GM18511 (cell line): ENCODE data around the gene TMEM63C.
"Not testable (repeated sequence)": the region's sequence is repeated elsewhere in the genome, so short reads cannot be mapped to it uniquely, and the experiment has no call there.

Source experiments
- ATAC-seq: cut with Tn5 transposase; IDR thresholded peaks from one replicate; pipeline ENCODE4 v1.9.1; 2021; ENCODE audit warnings: mild to moderate bottlenecking, moderate library complexity; ENCODE audit not compliant: unreplicated experiment

TMEM63C gene

DNA sequence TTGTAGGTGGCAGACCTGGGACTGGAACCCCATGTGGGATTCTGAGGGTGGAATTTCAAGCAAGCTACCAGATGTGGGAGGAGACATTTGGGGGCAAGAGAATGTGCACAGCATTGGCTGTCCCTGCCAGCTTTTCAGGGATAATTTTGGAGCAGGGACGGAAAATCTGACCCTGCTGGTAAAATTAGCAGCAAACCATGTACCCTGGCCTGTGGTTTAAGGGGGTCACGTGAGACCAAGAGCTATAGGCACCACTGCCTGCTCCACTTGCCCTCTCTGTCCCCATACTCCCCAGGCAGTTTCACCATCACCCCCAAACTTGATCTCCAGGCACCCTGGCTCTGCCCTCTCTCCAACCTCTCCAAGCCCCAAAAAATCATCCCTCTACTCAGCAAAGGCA lies 26.5 kb upstream of the TMEM63C start:
- ATAC-seq: no peak

GRCh38 chr14:77157740-77158139 lies 23.9 kb upstream of the TMEM63C start:
- ATAC-seq: no peak

DNA sequence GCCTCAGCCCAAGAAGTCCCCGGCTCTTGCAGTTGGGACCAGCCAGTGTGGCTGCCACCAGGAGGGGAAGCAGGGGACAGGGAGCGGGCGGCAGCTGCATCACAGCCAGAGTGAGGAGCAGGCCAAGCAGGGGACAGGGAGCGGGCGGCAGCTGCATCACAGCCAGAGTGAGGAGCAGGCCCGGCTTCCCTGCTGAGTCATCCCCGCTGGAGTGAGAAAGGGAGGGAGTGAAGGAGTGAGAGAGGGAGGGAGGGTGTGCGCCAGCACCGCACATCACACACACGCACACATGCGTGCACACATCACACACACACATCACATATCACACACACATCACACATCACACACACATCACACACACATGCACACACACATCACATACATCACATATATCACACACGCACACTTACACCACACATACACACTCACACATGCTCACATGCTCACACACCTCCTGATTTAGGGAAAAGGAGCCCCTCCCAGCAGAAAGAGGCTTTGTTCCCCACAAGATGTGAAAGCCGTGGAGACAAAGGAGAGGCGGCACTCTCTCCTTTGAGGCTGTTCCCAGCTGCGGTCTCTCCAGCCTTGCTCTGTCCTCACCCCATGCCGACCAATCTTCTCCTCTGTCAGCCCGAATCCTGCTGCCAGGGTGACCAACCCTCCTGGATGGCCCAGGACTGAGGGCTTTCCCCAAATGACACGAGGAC lies 23.3 kb upstream of the TMEM63C start:
- ATAC-seq: no peak

DNA sequence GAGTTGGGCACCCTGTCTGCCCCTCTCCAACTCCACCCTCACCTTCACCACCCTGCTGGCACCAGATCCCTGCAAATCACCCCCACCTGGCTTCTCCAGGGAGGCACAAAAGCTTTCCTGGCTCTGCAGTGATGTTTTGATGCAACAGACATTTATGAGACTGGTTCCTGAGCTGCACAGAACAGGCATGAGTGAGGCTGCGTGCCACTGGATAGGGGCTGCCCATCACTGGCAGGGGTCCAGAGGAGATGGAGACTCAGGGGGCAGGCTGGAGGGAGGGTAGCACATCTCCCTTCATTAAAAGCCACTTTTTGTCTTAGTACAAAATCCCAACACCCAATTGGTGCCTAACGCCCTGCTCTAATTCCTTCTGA lies 22.7 kb upstream of the TMEM63C start:
- no peak for ATAC-seq

GRCh38 chr14:77161011-77161410 lies 20.6 kb upstream of the TMEM63C start:
- no peak for ATAC-seq

GRCh38 chr14:77170045-77170444 lies 11.6 kb upstream of the TMEM63C start:
- no peak for ATAC-seq

- no peak for ATAC-seq
Observed at GRCh38 chr14:77172916-77173315, 8.7 kb upstream of the TMEM63C start.

DNA sequence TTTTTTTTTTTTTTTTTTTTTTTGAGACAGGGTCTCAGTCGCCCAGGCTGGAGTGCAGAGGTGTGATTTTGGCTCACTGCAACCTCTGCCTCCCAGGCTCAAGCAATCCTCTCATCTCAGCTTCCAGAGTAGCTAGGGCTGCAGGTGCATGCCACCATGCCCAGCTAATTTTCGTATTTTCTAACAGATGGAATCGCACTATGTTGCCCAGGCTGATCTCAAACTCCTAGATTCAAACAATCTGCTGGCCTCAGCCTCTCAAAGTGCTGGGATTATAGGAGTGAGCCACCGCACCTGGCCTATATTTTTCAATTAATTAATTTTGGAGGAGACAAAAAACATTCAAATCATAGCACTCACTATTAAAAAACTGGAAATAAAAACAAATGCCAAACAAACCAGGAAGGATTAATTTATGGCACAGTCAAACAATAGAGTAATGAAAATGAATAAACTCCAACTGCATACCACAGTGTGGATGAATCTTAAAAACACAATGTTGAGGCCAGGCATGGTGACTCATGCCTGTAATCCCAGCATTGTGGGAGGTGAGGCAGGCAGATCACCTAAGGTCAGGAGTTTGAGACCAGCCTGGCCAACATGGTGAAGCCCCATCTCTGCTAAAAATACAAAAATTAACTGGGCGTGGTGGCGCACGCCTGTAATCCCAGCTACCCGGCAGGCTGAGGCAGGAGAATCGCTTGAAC lies 7.5 kb upstream of the TMEM63C start:
- not testable (repeated sequence) for ATAC-seq

DNA sequence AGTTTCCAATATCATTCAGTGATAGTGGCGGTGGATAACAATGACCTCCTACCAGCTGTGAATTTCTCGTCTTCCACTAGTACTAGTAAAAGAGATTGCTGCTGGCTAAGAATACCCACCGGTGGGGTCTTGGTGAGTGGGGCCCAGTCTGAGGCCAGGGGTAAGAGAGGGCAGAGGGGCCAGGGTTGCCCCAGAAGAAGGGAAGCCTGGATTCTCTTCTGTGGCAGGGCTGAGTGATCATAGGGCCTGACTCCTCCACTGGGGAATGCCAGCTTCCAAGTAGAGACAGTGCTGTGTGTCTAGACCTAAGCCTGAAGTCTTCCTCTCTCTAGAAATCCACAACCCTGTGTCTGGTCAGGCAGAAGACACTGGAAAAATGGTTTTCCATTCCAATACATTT lies 5.8 kb upstream of the TMEM63C start:
- ATAC-seq: no peak

- no peak for ATAC-seq
Observed at GRCh38 chr14:77177702-77178101, 3.9 kb upstream of the TMEM63C start.

- no peak for ATAC-seq
Observed at GRCh38 chr14:77178656-77179055, 2.9 kb upstream of the TMEM63C start.

DNA sequence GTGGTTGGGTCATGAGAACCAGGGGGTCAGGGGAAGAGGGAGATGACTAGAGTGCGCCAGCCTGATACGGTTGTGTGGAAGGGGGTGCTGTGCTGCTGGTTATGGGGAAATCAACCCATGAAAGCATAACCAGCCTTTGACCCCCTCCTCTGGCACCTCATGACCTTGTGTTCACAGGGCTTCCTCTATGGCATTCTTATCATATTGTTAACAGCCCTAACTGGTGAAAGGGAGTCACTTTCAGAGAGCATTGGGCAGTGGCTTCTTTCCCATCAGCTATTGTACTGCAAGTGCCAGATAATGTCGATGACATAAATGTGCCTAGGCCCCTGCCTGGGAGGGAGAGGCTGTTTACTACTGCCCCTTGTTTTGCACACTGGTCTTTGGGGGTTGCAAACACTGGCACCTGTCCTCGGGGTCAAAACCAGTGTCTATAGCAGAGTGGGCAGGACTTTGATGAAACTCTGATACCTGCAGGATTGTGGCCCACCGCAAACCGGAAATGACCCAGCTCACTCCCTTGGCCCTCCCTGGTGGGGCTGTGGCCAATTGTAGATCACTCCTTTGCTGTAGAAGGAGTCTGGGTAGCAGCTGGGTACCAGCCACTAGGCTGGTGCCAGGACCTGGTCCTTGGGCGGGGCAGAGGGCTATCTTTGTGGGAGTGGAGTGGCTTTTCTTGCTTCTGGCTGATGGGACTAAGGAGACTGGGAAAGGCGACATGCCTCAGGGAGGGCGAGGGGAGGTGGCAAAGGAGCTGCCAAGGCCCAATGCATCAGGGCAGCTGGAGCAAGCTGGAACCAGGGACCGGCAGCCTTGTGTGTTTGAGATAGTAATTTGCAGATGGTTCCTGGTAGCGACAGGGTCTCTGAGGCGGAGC lies 634 bp upstream of the TMEM63C start:
- peak; percentile 13 for ATAC-seq

- ATAC-seq: no peak
Observed at GRCh38 chr14:77183896-77184295, 2.3 kb downstream of the TMEM63C start.

GRCh38 chr14:77184396-77185092 lies 2.9 kb downstream of the TMEM63C start:
- no peak for ATAC-seq

GRCh38 chr14:77185093-77185465 lies 3.5 kb downstream of the TMEM63C start:
- ATAC-seq: no peak

GRCh38 chr14:77186911-77187648 lies 5.5 kb downstream of the TMEM63C start:
- no peak for ATAC-seq

GRCh38 chr14:77187649-77188012 lies 6.0 kb downstream of the TMEM63C start:
- ATAC-seq: no peak

DNA sequence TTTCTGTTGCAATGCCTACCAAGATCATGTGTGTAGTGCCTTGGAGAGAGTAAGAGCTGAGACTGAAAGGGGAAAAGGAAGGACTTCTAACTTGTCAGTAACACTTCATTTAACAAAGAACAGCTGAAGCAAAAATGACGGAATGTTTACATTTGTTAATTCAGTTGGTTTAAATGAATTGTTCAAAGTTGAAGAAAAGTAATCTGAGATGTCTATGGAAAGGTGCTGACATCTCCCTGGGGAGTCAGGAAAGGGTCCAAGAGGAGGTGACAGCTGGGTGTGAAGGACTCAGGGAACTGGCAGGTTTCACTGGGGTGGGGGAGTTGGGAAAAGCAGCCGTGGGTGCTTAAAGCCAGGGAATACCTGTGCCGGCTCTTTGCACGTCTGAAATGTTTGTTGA lies 7.9 kb downstream of the TMEM63C start:
- ATAC-seq: no peak

DNA sequence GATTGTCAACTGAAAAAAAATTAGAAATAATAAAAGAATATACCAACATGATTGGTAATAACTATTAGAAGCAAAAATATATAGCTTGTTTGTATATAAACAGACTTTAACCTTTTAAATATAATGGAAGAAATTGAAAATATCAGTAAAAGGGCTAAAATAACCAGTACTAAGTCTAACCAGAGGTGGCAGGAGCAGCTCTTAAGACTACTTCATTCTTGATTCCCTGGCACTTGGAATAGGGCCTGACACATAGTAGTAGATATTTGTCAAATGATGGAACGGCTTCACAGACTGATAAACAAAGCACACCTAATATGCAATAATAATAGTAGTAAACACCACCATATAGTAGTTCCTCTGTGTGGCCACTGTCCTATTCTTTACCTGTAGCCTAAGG lies 9.4 kb downstream of the TMEM63C start:
- no peak for ATAC-seq

DNA sequence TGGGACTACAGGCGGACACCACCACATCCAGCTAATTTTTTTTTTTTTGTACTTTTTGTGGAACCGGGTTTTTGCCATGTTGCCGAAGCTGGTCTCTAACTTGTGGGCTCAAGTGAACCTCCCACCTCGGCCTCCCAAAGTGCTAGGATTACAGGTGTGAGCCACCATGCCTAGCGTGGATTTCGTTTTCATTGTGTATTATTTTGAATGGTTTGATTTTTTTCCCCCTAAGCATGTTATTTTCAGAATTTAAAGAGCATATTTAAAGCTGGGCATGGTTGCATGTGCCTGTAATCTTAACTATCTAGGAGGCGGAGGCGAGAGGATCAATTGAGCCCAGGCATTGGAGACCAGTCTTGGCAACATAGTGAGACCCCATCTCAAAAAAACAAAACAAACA lies 13.1 kb downstream of the TMEM63C start:
- ATAC-seq: no peak

DNA sequence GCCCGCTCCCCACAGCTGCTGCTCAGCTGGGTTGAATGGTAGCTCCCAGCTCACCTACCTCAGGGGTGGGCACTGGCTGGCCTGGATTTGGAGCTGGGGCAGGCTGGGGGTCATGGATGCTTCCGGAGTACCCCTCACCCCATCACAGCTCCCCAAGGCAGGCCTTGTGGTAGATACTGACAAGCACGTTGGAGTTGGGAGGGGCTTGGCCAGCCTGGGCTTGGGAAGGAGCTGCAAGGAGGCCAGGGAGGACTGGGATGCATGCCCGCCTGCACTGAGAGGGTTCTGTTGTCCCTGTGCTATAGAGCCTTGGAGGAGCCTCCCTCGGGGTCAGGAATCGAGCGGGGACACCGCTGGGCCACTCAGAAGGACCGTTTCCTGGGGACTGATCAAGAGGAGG lies 14.2 kb downstream of the TMEM63C start:
- ATAC-seq: no peak
